GM18870 (cell line): ENCODE measurements around the gene FURIN.
"Not testable (repeated sequence)": the region's sequence is repeated elsewhere in the genome, so short reads cannot be mapped to it uniquely, and the experiment has no call there.

ENCODE experiments used
- ATAC-seq: cut with Tn5 transposase; IDR thresholded peaks from one replicate; pipeline ENCODE4 v1.9.1; 2021; ENCODE audit warnings: moderate library complexity; ENCODE audit not compliant: unreplicated experiment

Gene FURIN

GRCh38 chr15:90914305-90915080 lies 46.1 kb downstream of the FURIN start:
- ATAC-seq, result no peak

- no peak for ATAC-seq
Observed at GRCh38 chr15:90915216-90915807, 46.9 kb downstream of the FURIN start.

GRCh38 chr15:90915808-90916440 lies 47.5 kb downstream of the FURIN start:
- ATAC-seq, result no peak

- ATAC-seq, result no peak
Observed at GRCh38 chr15:90916461-90916860, 48.1 kb downstream of the FURIN start.

- no peak for ATAC-seq
Observed at GRCh38 chr15:90917569-90917968, 49.2 kb downstream of the FURIN start.

- ATAC-seq, result no peak
Observed at GRCh38 chr15:90918034-90918788, 49.8 kb downstream of the FURIN start.

GRCh38 chr15:90918835-90919234 lies 50.4 kb downstream of the FURIN start:
- no peak for ATAC-seq

GRCh38 chr15:90921887-90922286 lies 53.5 kb downstream of the FURIN start:
- ATAC-seq, result no peak

- ATAC-seq, result peak; percentile 80
Observed at GRCh38 chr15:90922712-90923322, 54.4 kb downstream of the FURIN start.

GRCh38 chr15:90924375-90924774 lies 56.0 kb downstream of the FURIN start:
- ATAC-seq, result peak; percentile 73

GRCh38 chr15:90926766-90927165 lies 58.4 kb downstream of the FURIN start:
- not testable (repeated sequence) for ATAC-seq

GRCh38 chr15:90928106-90928505 lies 59.7 kb downstream of the FURIN start:
- not testable (repeated sequence) for ATAC-seq

- no peak for ATAC-seq
Observed at GRCh38 chr15:90929246-90930019, 61.0 kb downstream of the FURIN start.

- no peak for ATAC-seq
Observed at GRCh38 chr15:90930861-90931574, 62.6 kb downstream of the FURIN start.

- ATAC-seq, result no peak
Observed at GRCh38 chr15:90931575-90931827, 63.1 kb downstream of the FURIN start.

- peak; percentile 55 for ATAC-seq
Observed at GRCh38 chr15:90931828-90932659, 63.7 kb downstream of the FURIN start, which contains the start of gene HDDC3. Gene HDDC3 (minus strand): TSS chr15:90932549. CDS start chr15:90932540, 9 bp downstream.

GRCh38 chr15:90932660-90932991 lies 64.2 kb downstream of the FURIN start:
- no peak for ATAC-seq
